ENCODE data around the gene HOXB5.

DNA sequence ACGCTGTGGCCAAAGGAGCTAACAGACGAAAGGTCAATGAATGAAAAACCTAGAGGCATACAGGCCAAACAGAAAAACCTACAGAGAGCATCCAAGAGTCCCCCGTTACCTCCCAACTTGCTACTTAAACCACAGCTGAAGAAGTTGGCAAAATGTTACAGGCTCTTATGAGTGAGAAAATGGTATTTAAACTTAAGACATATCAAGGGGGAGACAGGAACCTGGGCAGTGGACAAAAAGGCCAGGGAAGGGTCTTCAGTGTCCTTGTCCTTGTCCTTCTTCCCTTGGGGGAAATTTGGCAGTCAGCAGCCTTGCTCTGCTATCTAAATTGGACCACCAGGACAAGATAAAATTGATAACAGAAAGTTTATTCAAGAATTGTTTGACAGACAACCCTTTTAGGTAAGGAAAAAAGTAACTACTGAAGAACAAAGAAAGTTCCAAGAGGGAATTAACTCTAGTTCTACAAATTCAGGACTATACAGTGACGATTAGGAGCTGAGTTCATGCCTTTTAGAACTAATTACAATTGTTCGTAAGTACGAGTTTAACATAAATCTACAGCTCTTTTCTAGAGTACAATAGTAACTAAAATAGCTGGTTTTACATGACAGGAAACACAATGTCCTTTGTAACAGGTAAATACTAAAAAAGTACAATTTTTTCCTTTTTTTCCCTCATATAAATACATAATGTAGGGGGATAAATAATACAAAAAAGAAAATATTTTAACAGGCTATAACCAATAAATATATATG is 44.9 kb downstream of the HOXB5 start:
- TF ChIP-seq, protein P1, sequence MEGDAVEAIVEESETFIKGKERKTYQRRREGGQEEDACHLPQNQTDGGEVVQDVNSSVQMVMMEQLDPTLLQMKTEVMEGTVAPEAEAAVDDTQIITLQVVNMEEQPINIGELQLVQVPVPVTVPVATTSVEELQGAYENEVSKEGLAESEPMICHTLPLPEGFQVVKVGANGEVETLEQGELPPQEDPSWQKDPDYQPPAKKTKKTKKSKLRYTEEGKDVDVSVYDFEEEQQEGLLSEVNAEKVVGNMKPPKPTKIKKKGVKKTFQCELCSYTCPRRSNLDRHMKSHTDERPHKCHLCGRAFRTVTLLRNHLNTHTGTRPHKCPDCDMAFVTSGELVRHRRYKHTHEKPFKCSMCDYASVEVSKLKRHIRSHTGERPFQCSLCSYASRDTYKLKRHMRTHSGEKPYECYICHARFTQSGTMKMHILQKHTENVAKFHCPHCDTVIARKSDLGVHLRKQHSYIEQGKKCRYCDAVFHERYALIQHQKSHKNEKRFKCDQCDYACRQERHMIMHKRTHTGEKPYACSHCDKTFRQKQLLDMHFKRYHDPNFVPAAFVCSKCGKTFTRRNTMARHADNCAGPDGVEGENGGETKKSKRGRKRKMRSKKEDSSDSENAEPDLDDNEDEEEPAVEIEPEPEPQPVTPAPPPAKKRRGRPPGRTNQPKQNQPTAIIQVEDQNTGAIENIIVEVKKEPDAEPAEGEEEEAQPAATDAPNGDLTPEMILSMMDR (IDR thresholded peaks at IDR 0.05) = no peak
- TF ChIP-seq POLR2A (IDR thresholded peaks at IDR 0.05) = no peak

All from ovary (tissue), 3 donors.